HG03521 (cell line): ENCODE measurements around the gene NUP107.
A peak's percentile ranks its signal among the peaks of the same experiment; 100 is the strongest.
"Not testable (repeated sequence)": the region's sequence is repeated elsewhere in the genome, so short reads cannot be mapped to it uniquely, and the experiment has no call there.

Experiments used
- ATAC-seq: cut with Tn5 transposase; IDR thresholded peaks from one replicate; pipeline ENCODE4 v1.9.1; 2021; ENCODE audit warnings: mild to moderate bottlenecking, moderate library complexity; ENCODE audit not compliant: unreplicated experiment

The NUP107 gene

GRCh38 chr12:68686595-68687521 lies at the start of gene NUP107:
Gene NUP107, plus strand, starts transcription at chr12:68686978. Its CDS starts 88 bp downstream, at chr12:68687066.
- peak; percentile 93 for ATAC-seq

- ATAC-seq: not testable (repeated sequence)
Observed at GRCh38 chr12:68637439-68637838, 49.3 kb upstream of the NUP107 start.

- ATAC-seq: no peak
Observed at GRCh38 chr12:68638171-68638570, 48.6 kb upstream of the NUP107 start.

GRCh38 chr12:68638721-68639395 lies 47.9 kb upstream of the NUP107 start:
- ATAC-seq: no peak

- ATAC-seq: no peak
Observed at GRCh38 chr12:68639396-68639767, 47.4 kb upstream of the NUP107 start.

GRCh38 chr12:68641138-68641537 lies 45.6 kb upstream of the NUP107 start:
- ATAC-seq: peak; percentile 89

- no peak for ATAC-seq
Observed at GRCh38 chr12:68646484-68646883, 40.3 kb upstream of the NUP107 start.

GRCh38 chr12:68647507-68647906 lies 39.3 kb upstream of the NUP107 start:
- no peak for ATAC-seq

- no peak for ATAC-seq
Observed at GRCh38 chr12:68648179-68648578, 38.6 kb upstream of the NUP107 start.

GRCh38 chr12:68665016-68665569 lies 21.7 kb upstream of the NUP107 start:
- no peak for ATAC-seq

GRCh38 chr12:68667291-68667690 lies 19.5 kb upstream of the NUP107 start:
- no peak for ATAC-seq

- no peak for ATAC-seq
Observed at GRCh38 chr12:68667896-68668295, 18.9 kb upstream of the NUP107 start.

- no peak for ATAC-seq
Observed at GRCh38 chr12:68671179-68671578, 15.6 kb upstream of the NUP107 start.

GRCh38 chr12:68673788-68674187 lies 13.0 kb upstream of the NUP107 start:
- ATAC-seq: no peak

- ATAC-seq: no peak
Observed at GRCh38 chr12:68674376-68674775, 12.4 kb upstream of the NUP107 start.

- ATAC-seq: no peak
Observed at GRCh38 chr12:68675101-68675842, 11.5 kb upstream of the NUP107 start.

GRCh38 chr12:68676854-68677253 lies 9.9 kb upstream of the NUP107 start:
- not testable (repeated sequence) for ATAC-seq

- no peak for ATAC-seq
Observed at GRCh38 chr12:68686262-68686594, 550 bp upstream of the NUP107 start.

- no peak for ATAC-seq
Observed at GRCh38 chr12:68695454-68695853, 8.7 kb downstream of the NUP107 start.

- ATAC-seq: no peak
Observed at GRCh38 chr12:68699486-68699885, 12.7 kb downstream of the NUP107 start.

GRCh38 chr12:68727776-68728175 lies 41.0 kb downstream of the NUP107 start:
- no peak for ATAC-seq
